Ascending aorta (tissue), 2 donors: ENCODE results near the gene IGFALS. TPM values are rescaled to one million over a fixed set of nuclear protein-coding genes. Genes with fewer than 3 reads are reported as not detected.

Experiments used
- DNase-seq, 2 donors: peaks; one replicate each; pipeline ENCODE4 v3.0.0-alpha.2; 2019; ENCODE audit warnings: low spot score in 2 of 2
- H3K27ac ChIP-seq, 2 donors: fragments of 200-600 bp; sonication (generic); one replicate each; pipeline ENCODE4 v1.5.1; 2016 to 2017; ENCODE audit warnings: mild to moderate bottlenecking in 1 of 2
- H3K27me3 ChIP-seq: fragments of 200-600 bp; sonication (generic); one replicate; pipeline ENCODE4 v1.5.1; 2017
- H3K36me3 ChIP-seq, 2 donors: fragments of 200-600 bp; sonication (generic); one replicate each; pipeline ENCODE4 v1.5.1; 2016
- H3K4me1 ChIP-seq, 2 donors: fragments of 200-600 bp; sonication (generic); one replicate each; pipeline ENCODE4 v1.5.1; 2016 to 2017; ENCODE audit warnings: mild to moderate bottlenecking in 1 of 2
- H3K4me3 ChIP-seq, 2 donors: fragments of 200-600 bp; sonication (generic); one replicate each; pipeline ENCODE4 v1.5.1; 2016 to 2017; ENCODE audit warnings: mild to moderate bottlenecking in 1 of 2
- H3K9me3 ChIP-seq, 2 donors: fragments of 200-600 bp; sonication (generic); one replicate each; pipeline ENCODE4 v1.5.1; 2016
- CTCF ChIP-seq, 3 experiments: fragments of 200-600 bp in 2 of 3; fragments of 450-650 bp in 1 of 3; sonication (generic) in 2 of 3; IDR thresholded peaks; one replicate each; pipeline ENCODE4 v1.5.1; 2016 to 2019; ENCODE audit warnings: antibody characterized with exemption in 3 of 3, mild to moderate bottlenecking in 1 of 3, moderate library complexity in 1 of 3
- intact Hi-C: fragments of 100-400 bp; cut with DNase I; formaldehyde crosslinking; loops from one replicate; pipeline ENCODE4 v1.15.1; 2023
- total RNA-seq: library from RNA; depleted of rRNA; stranded (reverse); fragments of >200 nt; gene quantifications from one replicate; pipeline ENCODE4 v1.1.0, GENCODE V29; 2016

The IGFALS gene
- total RNA-seq, 1 donor from 2014 or later, result not detected

GRCh38 chr16:1745900-1746692 is 47.4 kb downstream of the IGFALS start:
- TF ChIP-seq CTCF (IDR thresholded peaks at IDR 0.05), result no peak
- H3K27me3 ChIP-seq, result no peaks in the 10 kb centered on the region
- intact Hi-C loops, result no loop called here
- no peak for DNase-seq
- no peaks in the 10 kb centered on the region for H3K9me3 ChIP-seq
- H3K4me1 ChIP-seq, result no peaks in the 10 kb centered on the region
- no peak overlapping the region for H3K4me3 ChIP-seq
- no peak overlapping the region for H3K27ac ChIP-seq
- peaks cover 68 to 79% of the 10 kb centered on the region in 2 donors for H3K36me3 ChIP-seq

GRCh38 chr16:1745181-1745899 is 48.2 kb downstream of the IGFALS start:
- H3K9me3 ChIP-seq, result no peaks in the 10 kb centered on the region
- H3K27ac ChIP-seq, result no peak overlapping the region
- H3K36me3 ChIP-seq, result peaks cover 66 to 78% of the 10 kb centered on the region in 2 donors
- no peaks in the 10 kb centered on the region for H3K4me1 ChIP-seq
- no peaks in the 10 kb centered on the region for H3K27me3 ChIP-seq
- no peak overlapping the region for H3K4me3 ChIP-seq
- DNase-seq, result no peak
- intact Hi-C loops, result no loop called here
- TF ChIP-seq CTCF (IDR thresholded peaks at IDR 0.05), result no peak

- Histone ChIP-seq H3K4me1 (no peaks in the 10 kb centered on the region), H3K36me3 (peaks cover 61 to 69% of the 10 kb centered on the region in 2 donors), H3K27me3 (no peaks in the 10 kb centered on the region), H3K4me3 (no peak overlapping the region), H3K9me3 (no peaks in the 10 kb centered on the region), H3K27ac (no peak overlapping the region)
- no peak for DNase-seq
- no peak for TF ChIP-seq CTCF (IDR thresholded peaks at IDR 0.05)
- intact Hi-C loops, result no loop called here
Observed at GRCh38 chr16:1744338-1744840, 49.1 kb downstream of the IGFALS start.

GRCh38 chr16:1743376-1744337 is 49.8 kb downstream of the IGFALS start:
- no peak overlapping the region for H3K27ac ChIP-seq
- no peaks in the 10 kb centered on the region for H3K9me3 ChIP-seq
- TF ChIP-seq CTCF (IDR thresholded peaks at IDR 0.05), result no peak
- H3K27me3 ChIP-seq, result no peaks in the 10 kb centered on the region
- H3K36me3 ChIP-seq, result peaks cover 54 to 61% of the 10 kb centered on the region in 2 donors
- intact Hi-C loops, result no loop called here
- no peak for DNase-seq
- H3K4me3 ChIP-seq, result no peak overlapping the region
- no peaks in the 10 kb centered on the region for H3K4me1 ChIP-seq

- TF ChIP-seq CTCF (IDR thresholded peaks at IDR 0.05), result no peak
- H3K9me3 ChIP-seq, result no peaks in the 10 kb centered on the region
- H3K4me3 ChIP-seq, result no peak overlapping the region
- H3K4me1 ChIP-seq, result no peaks in the 10 kb centered on the region
- no peaks in the 10 kb centered on the region for H3K27me3 ChIP-seq
- DNase-seq, result no peak
- peaks cover 34 to 41% of the 10 kb centered on the region in 2 donors for H3K36me3 ChIP-seq
- intact Hi-C loops, result no loop called here
- no peak overlapping the region for H3K27ac ChIP-seq
Observed at GRCh38 chr16:1741553-1742165, 51.8 kb downstream of the IGFALS start.
